ENCODE results near the gene OR51B4.

- no peak for TF ChIP-seq CTCF (conservative IDR thresholded peaks at IDR 0.05 in 1 of 2, IDR thresholded peaks at IDR 0.05 in 1 of 2; ENCODE audit: low read depth in 1 of 2, low read length in 2 of 2)
- no peak for TF ChIP-seq EZH2 (IDR thresholded peaks at IDR 0.05; ENCODE audit: low read length, missing control alignments)
These were observed 43.0 kb downstream of the OR51B4 start for GRCh38 chr11:5258543-5259262.

Measured in fibroblast of lung (primary cell).